Measurements from ENCODE around the gene PLN.

Gene PLN

DNA sequence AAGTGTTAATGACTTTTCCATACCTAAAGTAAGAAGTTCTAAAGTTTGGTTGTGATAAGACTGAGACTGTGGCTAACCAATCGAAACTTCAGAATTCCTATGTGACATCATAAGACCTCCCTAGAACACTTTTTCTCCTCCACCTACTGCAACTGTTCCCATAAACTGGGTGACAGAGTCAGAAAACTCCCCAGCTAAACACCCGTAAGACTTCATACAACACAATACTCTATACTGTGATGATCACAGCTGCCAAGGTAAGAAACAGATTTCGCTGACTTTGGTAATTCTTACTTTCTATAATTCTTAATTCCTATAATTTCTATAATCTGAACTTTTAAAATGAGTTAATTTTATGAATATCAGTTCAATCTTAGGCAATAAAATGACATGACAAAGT lies at the start of gene PLN:
TSS of gene PLN (plus strand) at position 161 of the 400 bp plus-strand sequence. CDS start 10,626 bp downstream, outside the sequence.
- DNase-seq (ENCODE audit: low read depth): no peak

DNA sequence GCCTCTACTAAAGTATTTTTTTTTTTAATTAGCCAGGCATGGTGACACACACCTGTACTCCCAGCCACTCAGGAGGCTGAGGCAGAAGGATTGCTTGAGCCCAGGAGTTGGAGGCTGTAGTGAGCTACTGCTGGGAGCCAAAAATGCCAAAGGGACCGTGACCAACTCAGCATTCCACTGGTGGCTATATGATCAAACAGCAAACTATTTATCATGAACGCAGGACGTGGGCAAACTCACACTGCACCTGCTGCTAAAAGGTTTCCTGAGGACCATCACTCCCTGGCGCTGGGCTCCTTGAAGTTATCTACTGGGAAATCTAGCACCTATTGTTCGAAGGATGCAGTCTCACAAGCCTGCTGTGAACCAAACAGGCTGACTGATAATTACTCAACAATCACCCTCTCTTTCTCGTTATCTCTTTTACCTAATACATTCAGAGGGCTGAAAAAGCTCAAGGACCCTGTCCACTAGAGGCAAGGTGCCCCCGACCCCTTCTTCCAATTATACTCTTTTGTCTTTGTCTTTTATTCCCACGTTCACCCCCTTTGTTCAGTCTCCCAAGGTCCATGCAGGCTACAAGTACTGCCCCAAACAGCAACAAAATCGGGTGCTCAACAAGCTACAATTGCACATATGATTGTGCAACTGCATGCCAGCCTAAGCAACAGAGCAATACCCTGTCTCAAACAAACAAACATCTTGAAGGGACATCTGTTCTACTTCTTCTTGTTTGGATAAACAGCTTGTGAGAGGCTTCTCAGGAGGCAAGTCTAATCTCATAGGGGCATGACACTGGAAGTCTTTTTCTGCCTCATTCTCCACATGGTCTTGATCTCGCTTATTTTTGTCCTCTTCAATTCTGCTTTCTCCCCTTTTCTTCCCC lies 47.7 kb upstream of the PLN start:
- DNase-seq (ENCODE audit: low read depth): no peak

DNA sequence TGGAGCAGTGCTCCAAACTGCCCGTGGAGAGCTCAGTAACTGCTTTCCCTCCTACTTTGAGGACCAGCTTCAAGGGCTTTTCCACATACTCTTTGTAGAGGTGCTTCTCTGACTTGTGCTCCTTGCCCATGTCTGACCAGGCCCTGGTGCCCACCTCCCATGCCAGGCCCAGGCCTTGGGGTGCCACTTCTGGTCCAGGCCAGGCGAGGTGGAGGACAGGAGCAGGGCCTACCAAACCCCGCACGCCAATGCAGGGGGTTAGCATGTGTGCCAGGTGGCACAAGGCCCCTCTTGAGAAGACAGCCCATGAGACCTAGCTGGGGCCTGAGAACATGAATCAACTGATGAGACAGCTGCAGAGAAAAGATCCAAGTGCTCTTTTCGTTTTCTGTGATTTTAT lies 47.0 kb upstream of the PLN start:
- no peak for DNase-seq (ENCODE audit: low read depth)

DNA sequence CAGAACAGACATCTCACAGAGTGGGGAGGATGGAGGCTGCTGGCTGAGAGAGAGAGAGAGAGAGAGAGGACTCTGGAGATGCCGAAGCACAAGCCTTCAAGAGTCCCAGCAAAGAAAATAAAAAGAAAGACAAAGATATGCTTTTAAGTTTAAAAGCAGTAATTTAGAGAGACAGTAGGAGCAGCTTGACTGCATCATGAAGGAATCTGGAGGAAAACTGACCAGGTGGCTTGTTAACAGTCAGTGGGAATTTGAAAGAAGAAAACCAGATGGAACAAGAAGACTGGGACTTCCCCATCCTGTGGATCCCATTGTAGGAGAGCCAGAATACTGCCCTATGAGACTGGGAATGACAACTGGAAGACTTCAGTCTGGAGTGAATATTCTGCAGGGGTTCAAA lies 46.3 kb upstream of the PLN start:
- no peak for DNase-seq (ENCODE audit: low read depth)

DNA sequence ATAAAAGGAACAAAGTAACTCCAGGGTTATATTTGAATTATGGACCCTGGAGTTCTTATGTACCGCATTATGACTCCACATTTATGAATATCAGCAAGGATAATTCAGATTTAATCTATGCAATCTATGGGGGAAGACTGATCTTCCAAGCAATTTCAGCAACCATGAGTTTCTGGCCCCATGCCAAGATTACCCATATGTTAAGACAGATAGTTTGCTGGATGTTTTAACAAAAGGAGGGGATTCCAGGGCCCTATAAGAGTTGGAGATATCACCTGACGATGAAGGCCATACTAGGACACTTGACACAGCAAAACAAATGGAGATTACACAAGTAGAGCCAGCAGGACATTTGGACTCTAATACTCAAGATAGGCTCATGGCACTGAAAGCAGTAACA lies 45.9 kb upstream of the PLN start:
- DNase-seq (ENCODE audit: low read depth): no peak

DNA sequence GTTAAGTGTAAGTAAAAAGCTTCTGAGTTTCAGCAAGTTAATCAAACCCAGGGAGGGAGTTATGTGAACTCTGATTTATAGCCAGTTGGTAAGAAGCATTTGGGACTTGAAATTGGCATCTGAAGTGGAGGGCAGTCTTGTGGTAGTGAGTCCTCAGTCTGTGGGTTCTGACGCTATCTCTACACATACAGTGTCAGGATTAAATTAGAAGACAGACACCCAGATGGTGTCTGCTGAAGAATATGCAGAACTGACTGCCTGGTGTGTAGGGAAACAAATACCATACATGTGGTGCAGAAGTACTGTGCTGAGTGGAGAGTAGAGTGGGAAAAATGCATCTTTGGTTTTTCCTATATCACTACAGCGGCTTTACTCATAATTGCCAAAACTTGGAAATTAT lies 43.5 kb upstream of the PLN start:
- no peak for DNase-seq (ENCODE audit: low read depth)

DNA sequence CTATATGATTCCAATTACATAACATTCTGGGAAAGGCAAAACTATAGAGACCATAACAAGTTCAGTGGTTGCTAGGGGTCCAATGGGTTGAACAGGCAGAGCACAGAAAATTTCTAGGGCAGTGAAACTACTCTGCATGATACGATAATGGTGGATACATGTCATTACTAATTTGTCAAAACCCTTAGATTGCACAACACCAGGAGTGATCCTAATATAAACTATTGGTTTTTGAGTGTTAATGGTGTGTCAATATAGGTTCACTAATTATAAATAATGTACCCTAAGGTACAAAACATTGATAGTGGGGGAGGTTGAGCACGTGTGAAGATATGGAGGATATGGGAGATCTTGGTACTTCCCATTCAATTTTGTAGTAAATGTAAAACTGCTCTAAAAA lies 42.4 kb upstream of the PLN start:
- no peak for DNase-seq (ENCODE audit: low read depth)

DNA sequence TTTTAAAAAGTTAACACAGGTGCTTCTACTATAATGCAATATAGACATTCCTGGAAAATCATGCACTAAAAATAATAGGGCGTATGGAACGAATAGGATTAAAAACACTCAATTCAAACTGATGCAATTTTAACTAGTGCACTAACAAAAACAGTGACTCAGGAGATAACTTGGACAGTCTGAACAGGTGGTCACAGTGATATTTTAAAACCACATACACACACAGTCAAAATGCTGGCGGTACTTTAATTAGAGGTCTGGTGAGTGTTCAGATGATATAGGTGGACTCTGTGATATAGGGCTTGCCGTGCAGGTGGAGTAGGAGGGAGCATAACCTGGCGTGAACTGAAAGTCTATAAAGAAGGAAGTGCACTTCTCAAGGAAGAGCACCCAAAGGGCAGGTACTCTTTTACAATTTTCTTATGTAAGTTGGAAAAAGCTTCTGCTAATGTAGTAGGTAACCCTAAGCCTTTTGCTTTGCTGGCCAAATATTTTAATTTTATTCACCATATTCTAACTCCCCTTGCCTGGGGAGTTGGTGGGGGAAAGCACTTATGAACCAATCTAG lies 41.9 kb upstream of the PLN start:
- DNase-seq (ENCODE audit: low read depth): no peak

DNA sequence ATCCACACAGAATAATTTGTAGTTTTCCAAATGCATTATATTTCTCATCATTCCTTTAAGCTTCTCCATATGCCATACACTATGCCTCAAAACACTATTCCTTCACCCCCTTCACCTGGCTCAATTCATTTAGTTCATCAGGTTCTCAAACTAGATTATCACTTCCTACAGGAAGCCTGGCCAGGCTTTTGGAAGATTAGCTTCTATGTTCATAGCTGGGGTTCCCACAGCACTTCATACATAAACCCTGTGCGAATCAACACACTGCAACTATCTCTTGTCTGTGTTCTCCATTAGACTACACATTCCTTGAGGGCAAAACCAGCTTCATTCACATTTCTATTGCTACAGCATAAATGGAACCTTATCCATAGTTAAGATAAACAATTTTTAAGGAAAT lies 40.5 kb upstream of the PLN start:
- DNase-seq (ENCODE audit: low read depth): no peak

DNA sequence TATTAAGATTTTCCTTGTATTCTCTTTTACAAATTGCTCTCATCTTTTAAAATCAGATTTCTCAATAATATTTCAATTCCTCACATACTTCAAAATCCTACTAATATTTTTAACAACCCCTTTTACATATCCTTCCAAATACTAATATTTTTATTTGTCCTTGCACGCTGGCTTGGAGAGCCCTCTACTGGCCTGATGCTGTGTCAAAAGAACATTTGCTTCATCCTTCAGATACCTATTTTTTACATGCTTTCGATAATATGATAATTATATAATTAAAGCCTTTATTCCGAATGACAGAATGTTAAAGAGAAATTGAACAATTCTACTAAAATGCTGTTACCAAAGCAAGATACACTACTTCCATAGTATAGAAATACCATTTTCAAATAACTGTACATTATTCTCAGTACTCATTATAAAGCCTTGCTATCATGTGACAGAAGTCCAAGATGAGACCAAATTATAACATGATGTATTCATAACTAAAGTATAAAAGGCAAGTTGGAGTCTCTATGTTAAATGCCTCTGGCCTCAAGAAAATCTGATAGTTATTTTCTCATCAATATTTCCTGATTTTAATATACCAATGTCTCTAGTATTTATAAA lies 39.0 kb upstream of the PLN start:
- DNase-seq (ENCODE audit: low read depth): no peak

DNA sequence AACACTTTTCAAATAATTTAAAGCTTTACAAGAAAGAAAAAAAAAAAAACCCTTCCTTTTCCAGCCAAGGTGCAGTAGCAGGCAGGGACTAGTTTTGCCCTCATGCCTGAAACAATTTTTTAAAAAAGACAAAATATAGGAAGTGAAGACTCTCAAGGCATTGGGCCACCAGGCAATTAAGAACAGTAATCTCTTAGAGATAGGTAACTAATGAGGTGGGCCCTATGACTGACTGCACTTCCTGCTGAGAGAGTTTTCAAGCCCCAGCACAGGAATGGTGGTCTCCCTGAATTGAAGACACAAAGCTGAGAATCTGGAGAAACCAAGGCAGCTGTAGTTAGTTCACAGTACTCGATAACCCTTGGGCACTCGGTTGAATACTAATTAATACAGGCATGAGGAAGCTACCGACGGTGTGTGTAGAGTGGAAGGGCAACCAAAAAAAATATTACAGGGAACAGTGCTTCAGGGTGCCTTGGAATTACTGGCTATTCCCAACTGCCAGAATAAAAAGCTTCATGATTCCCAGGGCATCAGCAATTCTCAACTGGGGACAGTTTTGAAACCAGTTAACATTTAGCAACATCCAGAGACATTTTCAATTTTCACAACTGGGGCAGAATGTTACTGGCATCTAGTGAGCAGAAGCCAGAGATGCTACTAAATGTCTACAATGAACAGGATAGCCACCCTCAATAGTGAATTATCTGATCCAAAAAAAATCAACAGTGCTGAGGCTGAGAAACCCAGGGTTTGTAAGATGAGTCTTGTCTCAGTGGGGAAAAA lies 36.0 kb upstream of the PLN start:
- DNase-seq (ENCODE audit: low read depth): no peak

DNA sequence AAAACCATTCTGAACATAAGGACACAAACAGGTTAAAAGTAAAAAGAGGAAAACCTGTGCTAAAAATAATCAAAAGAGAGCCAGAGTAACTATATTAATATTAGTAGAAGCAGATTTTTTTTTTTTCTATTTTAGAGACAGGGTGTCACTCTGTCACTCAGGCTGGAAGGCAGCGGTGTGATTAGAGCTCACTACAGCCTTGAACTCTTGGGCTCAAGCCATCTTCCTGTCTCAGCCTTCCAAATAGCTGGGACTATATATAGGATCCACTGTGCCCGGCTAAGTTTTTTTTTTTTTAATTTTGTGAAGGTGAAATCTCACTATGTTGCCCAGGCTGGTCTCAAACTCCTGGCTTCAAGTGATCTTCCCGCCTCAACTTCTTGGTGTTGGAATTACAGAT lies 33.4 kb upstream of the PLN start:
- DNase-seq (ENCODE audit: low read depth): no peak

DNA sequence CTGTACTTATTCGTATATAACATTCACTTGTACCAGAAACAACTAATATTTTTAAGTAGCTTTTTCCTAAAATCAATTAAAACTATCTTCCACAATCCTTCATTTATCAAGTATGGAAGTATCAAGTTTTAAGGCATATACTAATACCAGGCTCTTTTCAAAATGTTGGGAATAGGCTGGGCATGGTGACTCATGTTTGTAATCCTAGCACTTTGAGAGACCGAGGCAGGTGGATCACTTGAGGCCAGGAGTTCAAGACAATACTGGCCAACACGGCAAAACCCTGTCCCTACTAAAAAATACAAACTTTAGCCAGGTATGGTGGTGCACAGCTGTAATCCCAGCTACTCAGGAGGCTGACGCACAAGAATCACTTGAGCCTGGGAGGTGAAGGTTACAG lies 25.7 kb upstream of the PLN start:
- no peak for DNase-seq (ENCODE audit: low read depth)

DNA sequence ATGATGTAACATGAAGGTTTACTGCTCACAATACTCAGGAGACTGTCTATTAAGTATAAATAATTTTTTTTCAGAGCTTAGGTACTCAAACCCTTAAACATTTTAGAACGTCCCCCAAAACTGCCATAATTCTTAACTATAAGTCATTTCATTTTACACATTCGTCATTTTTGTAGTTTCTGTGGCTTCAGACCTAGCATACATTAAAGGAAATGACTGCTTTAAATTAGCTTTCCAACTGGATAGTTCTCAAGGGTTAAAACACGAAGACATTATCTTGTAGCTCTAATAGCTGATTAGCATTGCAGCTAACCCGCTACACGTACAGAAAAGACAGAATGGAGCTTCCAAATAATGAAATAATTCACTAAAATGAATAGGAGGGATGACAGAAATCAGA lies 24.9 kb upstream of the PLN start:
- DNase-seq (ENCODE audit: low read depth): no peak

DNA sequence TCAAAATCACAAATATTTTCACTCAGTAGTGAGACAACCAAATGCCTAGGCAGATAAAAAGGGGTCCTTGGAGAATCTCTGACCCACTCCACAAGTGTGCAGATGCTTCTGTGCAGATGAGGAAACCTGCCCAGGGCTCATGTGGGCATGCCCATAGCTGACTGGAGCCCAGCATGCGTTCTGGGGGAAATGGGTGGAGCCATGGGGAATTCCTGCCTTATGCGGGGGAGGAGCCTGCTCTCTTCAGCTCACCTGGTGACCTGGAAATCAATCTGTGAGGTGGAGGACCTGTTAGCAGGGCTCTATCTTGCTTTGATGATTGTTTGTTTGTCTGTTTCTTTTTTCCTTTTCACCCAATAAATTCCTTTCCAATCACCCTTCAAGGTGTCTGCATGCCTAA lies 23.4 kb upstream of the PLN start:
- DNase-seq (ENCODE audit: low read depth): no peak

DNA sequence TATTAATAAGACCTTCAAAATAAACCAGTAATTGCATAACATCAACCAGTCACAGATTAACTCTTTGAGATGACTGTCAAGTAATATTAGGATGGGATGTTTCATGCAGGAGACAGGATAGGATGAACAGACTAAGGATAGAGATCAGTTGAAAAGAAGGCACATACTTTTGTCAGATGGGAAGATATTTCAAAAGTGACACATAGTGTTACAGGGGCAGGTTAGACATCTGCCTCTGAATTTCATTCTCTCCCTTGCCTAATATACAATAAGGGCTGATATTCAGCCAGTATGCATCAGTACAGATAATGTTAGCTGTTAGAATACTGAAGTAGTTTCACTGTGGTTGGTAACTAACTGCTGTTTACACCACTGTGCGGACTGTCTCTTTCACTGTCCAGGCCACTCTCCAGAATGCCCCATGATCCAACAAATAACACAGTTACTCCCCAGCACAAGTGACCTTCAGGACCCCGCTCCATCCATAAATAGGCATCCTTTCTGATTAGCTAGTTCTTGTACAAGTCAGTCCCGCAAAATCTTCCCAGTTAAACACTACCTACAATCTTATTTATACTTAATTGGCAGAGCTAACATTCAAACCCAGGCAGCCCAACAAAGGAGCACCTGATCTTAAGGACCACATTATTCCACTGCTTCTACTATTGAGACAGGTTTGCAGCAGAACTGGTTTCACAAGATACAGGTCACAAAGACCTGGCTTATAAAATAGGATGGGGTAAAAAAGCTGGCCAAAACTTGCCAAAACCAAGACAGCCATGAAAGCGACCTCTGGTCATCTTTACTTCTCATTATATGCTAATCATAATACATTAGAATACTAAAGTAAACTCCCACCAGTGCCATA lies 21.9 kb upstream of the PLN start:
- DNase-seq (ENCODE audit: low read depth): no peak

DNA sequence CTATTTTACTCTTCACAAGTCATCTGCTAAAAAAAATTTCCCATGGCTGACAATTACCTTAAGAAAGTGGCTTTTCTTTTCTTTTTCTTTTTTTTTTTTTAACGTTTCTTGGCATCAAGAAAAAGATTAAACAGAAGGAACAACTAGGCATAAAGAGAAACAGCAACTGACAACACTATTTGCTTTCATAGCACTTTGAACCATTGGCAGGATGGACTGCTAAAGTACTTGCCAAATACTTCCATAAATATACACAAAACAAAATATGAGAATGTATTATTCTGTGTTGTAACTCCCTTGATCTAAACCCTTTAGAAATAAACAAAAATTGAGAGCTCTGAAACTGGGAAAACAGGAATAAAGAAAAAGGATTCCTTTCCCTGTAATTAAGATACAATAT lies 20.0 kb upstream of the PLN start:
- no peak for DNase-seq (ENCODE audit: low read depth)

DNA sequence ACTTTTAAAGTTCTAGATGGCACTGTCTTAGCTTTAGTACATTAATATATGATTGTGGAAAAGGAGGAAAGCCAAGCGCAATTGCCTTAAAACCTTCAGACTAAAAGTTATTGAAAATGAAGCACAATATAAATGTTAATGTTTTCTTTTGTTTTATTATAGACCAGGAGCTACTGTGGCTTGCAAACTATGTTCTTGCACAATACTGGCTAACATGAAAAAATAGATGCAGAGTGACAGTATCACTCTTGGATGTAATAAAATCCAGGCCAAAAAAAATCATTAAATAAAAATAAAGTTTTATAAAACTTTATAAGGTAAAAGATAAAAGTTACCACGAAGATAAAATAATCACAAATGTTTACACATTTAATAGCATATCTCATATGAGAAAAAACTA lies 18.3 kb upstream of the PLN start:
- no peak for DNase-seq (ENCODE audit: low read depth)

DNA sequence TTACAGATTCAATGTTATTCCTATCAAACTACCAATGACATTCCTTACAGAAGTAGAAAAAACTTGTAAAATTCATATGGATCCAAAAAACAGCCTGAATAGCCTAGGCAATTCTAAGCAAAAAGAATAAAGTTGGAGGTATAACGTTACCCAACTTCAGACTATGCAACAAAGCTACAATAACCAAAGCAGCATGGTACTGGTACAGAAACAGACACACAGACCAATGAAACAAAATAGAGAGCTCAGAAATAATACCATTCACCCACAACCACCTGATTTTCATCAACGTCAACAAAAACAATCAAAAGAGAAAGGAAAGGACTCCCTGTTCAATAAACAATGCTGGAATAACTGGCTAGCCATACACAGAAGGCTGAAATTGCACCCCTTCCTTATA lies 17.2 kb upstream of the PLN start:
- DNase-seq (ENCODE audit: low read depth): no peak

DNA sequence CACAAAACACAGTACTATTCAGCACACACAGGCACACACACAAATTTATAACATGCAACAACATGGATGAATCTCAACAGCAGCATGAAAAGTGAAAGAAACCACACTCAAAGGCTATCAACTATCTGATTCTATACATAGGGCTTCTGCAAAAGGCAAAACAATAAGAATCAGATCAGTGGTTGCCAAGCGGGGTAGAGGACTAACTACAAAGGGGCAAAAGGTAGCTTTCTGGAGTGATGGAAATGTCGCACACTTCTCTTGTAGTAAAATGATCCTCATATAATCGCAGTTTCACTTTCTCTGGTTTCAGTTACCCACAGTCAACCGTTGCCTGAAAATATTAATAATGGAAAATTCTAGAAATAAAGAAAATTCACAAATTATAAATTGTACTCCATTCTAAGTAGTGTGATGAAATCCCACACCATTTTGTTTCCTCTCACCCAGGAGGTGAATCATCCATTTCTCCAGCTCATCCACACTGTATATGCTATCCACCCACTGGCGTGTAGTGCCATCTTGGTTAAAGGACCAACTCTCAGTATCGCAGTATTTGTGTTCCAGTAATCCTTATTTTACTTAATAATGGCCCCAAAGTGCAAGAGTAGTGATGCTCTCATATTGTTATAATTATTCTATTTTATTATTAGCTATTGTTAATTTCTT lies 12.8 kb upstream of the PLN start:
- no peak for DNase-seq (ENCODE audit: low read depth)

DNA sequence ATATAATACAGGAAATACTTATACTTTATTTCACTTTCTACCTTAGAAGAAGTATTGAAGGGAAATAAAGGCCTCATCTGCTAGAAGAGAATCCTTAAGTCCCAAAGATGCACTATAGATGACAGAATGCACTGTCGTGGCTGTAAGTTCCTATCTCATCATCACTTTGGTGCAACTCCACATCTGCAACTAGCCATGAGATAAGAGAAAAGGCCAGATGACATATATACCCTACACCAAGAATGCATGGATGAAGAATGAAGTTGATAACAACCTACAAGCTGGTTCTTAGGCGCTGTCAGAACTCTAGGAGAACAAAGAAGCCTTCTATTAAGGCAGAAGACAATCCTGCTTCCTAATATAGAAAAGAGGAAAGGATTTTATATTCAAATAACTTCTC lies 11.6 kb upstream of the PLN start:
- DNase-seq (ENCODE audit: low read depth): no peak
